Measurements from ENCODE around the gene TMEM245.

DNA sequence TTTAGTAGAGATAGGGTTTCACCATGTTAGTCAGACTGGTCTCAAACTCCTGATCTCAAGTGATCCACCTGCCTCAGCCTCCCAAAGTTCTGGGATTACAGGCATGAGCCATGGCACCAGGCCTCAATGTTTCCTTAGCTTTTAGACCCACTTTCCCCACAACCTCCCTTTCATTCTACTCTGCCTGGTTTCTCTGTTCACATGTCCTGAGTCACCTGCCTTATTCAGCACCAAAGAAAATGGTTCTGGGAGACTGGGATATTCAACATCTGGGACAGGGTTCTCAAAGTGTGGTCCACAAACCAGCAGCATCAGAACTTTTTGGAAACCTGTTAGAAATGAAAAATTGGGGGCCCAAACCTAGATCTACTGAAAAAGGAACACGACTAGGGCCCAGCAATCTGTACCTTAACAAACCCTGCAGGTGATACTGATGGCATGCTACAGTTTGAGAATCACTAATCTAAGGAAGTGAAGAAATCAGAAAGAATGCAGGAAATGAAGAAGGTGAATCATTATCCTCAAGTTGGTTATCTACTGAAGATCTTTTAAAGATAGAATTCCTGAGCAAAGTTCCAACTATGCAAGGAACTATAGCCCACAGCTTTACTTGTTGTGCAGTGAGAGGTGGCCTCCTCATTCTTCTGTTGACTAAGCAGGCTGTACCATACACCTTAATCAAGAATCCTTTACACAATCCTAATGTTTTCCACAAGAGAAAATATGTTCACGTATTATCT lies 54.6 kb downstream of the TMEM245 start:
- TF ChIP-seq, protein P1, sequence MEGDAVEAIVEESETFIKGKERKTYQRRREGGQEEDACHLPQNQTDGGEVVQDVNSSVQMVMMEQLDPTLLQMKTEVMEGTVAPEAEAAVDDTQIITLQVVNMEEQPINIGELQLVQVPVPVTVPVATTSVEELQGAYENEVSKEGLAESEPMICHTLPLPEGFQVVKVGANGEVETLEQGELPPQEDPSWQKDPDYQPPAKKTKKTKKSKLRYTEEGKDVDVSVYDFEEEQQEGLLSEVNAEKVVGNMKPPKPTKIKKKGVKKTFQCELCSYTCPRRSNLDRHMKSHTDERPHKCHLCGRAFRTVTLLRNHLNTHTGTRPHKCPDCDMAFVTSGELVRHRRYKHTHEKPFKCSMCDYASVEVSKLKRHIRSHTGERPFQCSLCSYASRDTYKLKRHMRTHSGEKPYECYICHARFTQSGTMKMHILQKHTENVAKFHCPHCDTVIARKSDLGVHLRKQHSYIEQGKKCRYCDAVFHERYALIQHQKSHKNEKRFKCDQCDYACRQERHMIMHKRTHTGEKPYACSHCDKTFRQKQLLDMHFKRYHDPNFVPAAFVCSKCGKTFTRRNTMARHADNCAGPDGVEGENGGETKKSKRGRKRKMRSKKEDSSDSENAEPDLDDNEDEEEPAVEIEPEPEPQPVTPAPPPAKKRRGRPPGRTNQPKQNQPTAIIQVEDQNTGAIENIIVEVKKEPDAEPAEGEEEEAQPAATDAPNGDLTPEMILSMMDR (IDR thresholded peaks at IDR 0.05; ENCODE audit: low read depth, low read length): no peak
- TF ChIP-seq, protein P2, sequence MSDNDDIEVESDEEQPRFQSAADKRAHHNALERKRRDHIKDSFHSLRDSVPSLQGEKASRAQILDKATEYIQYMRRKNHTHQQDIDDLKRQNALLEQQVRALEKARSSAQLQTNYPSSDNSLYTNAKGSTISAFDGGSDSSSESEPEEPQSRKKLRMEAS (IDR thresholded peaks at IDR 0.05; ENCODE audit: low read depth, low read length): no peak
- TF ChIP-seq POLR2A (IDR thresholded peaks at IDR 0.05; ENCODE audit: extremely low read depth, insufficient read length): no peak
